ENCODE results near the gene PDK2.
A peak's percentile ranks its signal among the peaks of the same experiment; 100 is the strongest.

GRCh38 chr17:50117202-50118051 is 22.3 kb downstream of the PDK2 start:
- TF ChIP-seq, protein P1, sequence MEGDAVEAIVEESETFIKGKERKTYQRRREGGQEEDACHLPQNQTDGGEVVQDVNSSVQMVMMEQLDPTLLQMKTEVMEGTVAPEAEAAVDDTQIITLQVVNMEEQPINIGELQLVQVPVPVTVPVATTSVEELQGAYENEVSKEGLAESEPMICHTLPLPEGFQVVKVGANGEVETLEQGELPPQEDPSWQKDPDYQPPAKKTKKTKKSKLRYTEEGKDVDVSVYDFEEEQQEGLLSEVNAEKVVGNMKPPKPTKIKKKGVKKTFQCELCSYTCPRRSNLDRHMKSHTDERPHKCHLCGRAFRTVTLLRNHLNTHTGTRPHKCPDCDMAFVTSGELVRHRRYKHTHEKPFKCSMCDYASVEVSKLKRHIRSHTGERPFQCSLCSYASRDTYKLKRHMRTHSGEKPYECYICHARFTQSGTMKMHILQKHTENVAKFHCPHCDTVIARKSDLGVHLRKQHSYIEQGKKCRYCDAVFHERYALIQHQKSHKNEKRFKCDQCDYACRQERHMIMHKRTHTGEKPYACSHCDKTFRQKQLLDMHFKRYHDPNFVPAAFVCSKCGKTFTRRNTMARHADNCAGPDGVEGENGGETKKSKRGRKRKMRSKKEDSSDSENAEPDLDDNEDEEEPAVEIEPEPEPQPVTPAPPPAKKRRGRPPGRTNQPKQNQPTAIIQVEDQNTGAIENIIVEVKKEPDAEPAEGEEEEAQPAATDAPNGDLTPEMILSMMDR (IDR thresholded peaks at IDR 0.05): peak; percentile 34 to 78 (median 60)
- no peak for TF ChIP-seq POLR2A (IDR thresholded peaks at IDR 0.05)
- peak; percentile 13 for TF ChIP-seq POLR2AphosphoS5 (IDR thresholded peaks at IDR 0.05)
